ENCODE data around the gene C11orf21.

C11orf21 gene

GRCh38 chr11:2260491-2261364, 41.0 kb downstream of the C11orf21 start:
- no peak for DNase-seq (ENCODE audit: low spot score)

GRCh38 chr11:2259897-2260451, 41.7 kb downstream of the C11orf21 start:
- DNase-seq (ENCODE audit: low spot score), result no peak

GRCh38 chr11:2259466-2259830, 42.3 kb downstream of the C11orf21 start:
- DNase-seq (ENCODE audit: low spot score), result no peak

- DNase-seq (ENCODE audit: low spot score), result no peak
These were observed 42.9 kb downstream of the C11orf21 start for GRCh38 chr11:2258501-2259465.

- no peak for DNase-seq (ENCODE audit: low spot score)
These were observed 44.6 kb downstream of the C11orf21 start for GRCh38 chr11:2256951-2257700.

GRCh38 chr11:2256293-2256913, 45.3 kb downstream of the C11orf21 start:
- no peak for DNase-seq (ENCODE audit: low spot score)

GRCh38 chr11:2252018-2252417, 49.7 kb downstream of the C11orf21 start:
- no peak for DNase-seq (ENCODE audit: low spot score)

GRCh38 chr11:2251138-2251537, 50.6 kb downstream of the C11orf21 start:
- DNase-seq (ENCODE audit: low spot score), result no peak

GRCh38 chr11:2250485-2250884, 51.2 kb downstream of the C11orf21 start:
- DNase-seq (ENCODE audit: low spot score), result no peak

- DNase-seq (ENCODE audit: low spot score), result no peak
These were observed 51.7 kb downstream of the C11orf21 start for GRCh38 chr11:2250041-2250440.

- no peak for DNase-seq (ENCODE audit: low spot score)
These were observed 52.4 kb downstream of the C11orf21 start for GRCh38 chr11:2249189-2249916.

- no peak for DNase-seq (ENCODE audit: low spot score)
These were observed 53.0 kb downstream of the C11orf21 start for GRCh38 chr11:2248762-2249161.

GRCh38 chr11:2248242-2248641, 53.5 kb downstream of the C11orf21 start:
- no peak for DNase-seq (ENCODE audit: low spot score)

GRCh38 chr11:2247496-2247895, 54.2 kb downstream of the C11orf21 start:
- DNase-seq (ENCODE audit: low spot score), result no peak

All from CD4-positive, alpha-beta T cell treated with Interleukin-2 at 100 ng/mL for 4 hours (primary cell).